ENCODE measurements around the gene TOMM6. TPM values are rescaled to one million over a fixed set of nuclear protein-coding genes. Genes with fewer than 3 reads are reported as not detected.
A peak's percentile ranks its signal among the peaks of the same experiment; 100 is the strongest.

Gene TOMM6
- total RNA-seq, 2 donors from 2014 or later: 84.2 to 101 TPM

DNA sequence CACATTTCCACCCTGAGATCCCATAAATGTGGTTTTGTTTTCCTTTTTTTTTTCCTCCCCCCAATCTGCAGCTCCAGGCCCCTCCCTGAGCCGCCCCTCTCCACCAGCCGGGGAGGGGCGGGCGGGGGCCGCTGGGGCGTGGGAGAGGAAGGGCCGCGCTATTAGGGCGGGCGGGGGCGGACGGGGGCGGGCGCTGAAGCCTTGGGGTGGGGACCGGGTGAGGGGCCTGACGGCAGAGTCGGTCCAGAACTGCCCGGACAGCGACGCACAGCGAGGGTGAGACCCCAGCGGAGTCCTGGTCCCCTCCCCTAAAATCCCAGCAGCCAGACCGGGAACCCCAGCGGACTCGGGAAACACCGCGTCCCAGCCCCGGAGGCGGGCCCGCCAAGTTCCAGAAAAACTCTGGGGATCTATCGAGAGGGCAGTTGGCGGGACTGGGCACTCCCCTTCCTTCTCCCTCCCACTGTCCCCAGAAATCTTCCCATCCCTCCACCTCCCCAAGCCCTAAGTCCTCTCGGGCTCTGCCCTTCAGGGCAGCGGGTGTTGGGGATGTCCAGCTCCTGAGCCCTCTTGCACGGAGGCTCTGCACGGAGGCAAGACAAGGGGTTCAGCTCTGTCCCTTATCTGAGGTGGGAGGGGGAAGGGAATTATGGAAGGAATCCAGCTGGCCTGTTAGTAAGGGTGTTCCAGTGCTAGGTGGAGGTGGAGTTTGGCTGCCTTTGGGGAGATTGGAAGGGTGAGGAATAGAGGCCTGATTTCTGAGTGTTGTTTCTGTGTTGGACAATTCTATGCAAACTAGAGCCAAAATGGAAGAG is 6.7 kb upstream of the TOMM6 start, which contains the start of gene PRICKLE4:
Gene PRICKLE4, plus strand, starts transcription at position 232 of the 815 bp plus-strand sequence. CDS start 2,692 bp downstream, outside the sequence.
- DNase-seq (ENCODE audit: low spot score): peak; percentile 86
- intact Hi-C loops (cut with DNase I): loop anchor here (1.0 to 10.0 kb wide), 3 partner anchors 154 to 264 kb away; no protein-coding TSS in a partner anchor

GRCh38 chr6:41781366-41781730 is 6.1 kb upstream of the TOMM6 start:
- intact Hi-C loops (cut with DNase I): loop anchor here (5.0 to 10.0 kb wide), 2 partner anchors 153 to 261 kb away; no protein-coding TSS in a partner anchor
- no peak for DNase-seq (ENCODE audit: low spot score)

DNA sequence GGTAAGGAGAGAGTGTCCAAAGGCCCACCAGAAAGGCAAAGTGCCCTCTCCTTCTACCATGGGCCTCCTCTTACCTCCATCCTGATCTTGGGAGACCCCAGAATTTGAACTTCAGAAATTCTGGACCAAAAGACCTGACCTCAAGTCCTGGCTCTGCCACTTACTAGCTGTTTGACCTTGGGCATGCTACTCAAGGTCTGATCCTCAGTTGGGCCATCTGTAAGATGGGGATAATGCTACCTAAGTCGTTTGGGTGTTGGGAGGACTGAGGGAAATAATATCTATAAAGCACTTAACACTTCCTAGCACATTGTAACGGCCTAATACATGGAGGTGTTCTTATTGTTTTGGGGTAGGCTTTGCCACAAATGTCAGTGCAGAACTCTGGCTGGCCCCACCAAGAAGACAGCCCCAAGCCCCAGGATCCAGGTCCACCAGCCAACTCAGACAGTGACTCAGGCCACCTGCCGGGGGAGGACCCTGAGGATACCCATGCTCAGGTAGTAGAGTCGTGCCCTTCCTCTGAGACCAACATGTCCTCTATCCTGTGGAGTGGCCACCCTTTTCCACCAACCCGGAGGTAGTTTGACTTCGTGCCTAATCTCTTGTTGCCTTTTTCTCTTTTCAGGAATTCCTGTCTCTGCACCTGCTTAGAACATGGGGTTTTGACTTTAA is 4.3 kb upstream of the TOMM6 start:
- no peak for DNase-seq (ENCODE audit: low spot score)
- intact Hi-C loops (cut with DNase I): loop anchor here (5.0 to 10.0 kb wide), 2 partner anchors 152 to 259 kb away; no protein-coding TSS in a partner anchor

GRCh38 chr6:41784581-41785171 is 2.8 kb upstream of the TOMM6 start:
- intact Hi-C loops (cut with DNase I): loop anchor here (5.0 to 10.0 kb wide), 2 partner anchors 150 to 258 kb away; no protein-coding TSS in a partner anchor
- no peak for DNase-seq (ENCODE audit: low spot score)

- intact Hi-C loops (cut with DNase I): loop anchor here in 1 of 2 donors (10.0 kb wide), 1 partner anchor 150 kb away; no protein-coding TSS in a partner anchor
- DNase-seq (ENCODE audit: low spot score): no peak
Measured at GRCh38 chr6:41785254-41785653, 2.2 kb upstream of the TOMM6 start.

GRCh38 chr6:41785689-41786450 is 1.6 kb upstream of the TOMM6 start:
- intact Hi-C loops (cut with DNase I): loop anchor here in 1 of 2 donors (10.0 kb wide), 1 partner anchor 149 kb away; no protein-coding TSS in a partner anchor
- no peak for DNase-seq (ENCODE audit: low spot score)

DNA sequence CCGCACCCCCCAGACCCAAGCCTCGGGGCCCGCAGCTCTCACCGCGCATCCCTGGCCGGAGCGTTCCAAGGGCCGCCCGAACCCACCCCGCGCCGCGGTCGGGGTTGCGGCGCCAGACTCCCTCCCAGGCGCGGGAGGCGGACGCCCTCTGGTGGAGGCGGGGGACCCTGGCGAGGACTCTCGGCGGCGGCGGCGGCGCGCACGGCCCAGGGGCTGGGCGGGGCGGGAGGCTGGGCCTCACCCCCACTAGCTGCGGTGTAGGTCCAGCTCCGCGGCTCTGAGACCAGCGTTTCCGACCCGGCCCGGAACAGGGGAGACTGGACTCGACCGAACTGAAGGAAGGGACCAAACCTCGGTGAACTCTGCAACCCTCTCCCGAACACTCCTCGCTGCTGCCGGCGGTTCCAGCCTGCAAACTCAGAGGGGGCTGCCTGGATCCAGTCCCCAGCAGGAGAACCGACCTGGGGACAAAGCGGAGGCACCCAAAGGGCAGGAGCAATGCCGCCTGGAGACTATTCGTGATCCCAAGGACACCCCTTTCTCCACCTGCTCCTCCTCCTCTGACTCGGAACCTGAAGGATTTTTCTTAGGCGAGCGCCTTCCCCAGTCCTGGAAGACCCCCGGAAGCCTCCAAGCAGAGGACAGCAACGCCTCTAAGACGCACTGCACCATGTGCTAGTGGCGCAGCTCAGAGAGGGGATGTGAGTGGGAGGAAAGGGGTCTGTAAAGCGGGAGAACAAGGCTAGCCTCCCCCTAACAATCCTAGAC is 859 bp upstream of the TOMM6 start:
- DNase-seq (ENCODE audit: low spot score): peak; percentile 96
- intact Hi-C loops (cut with DNase I): loop anchor here in 1 of 2 donors (10.0 kb wide), 1 partner anchor 148 kb away; no protein-coding TSS in a partner anchor

DNA sequence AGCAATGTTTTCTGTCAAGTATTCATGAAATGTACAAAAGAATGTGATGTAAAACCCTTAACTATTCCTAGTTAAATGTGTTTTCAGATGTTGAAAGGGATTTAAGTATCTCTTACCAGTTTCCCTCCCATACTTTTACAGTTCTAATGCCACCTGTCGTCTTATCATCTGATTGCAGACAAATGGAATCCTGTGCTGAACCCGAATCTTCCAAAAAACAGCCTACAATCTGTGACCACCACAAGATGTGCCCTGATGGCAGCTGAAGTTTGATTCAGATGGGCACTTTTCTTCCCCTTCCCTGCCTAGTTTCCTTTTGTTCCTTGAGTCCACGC is 1.9 kb downstream of the TOMM6 start:
- intact Hi-C loops (cut with DNase I): loop anchor here in 1 of 2 donors (10.0 kb wide), 1 partner anchor 145 kb away; no protein-coding TSS in a partner anchor

GRCh38 chr6:41790045-41790444 is 2.6 kb downstream of the TOMM6 start:
- intact Hi-C loops (cut with DNase I): no loop called here
- no peak for DNase-seq (ENCODE audit: low spot score)

More for the DNA sequence above, 1.9 kb downstream of the TOMM6 start:
- DNase-seq (ENCODE audit: low spot score): no peak

DNA sequence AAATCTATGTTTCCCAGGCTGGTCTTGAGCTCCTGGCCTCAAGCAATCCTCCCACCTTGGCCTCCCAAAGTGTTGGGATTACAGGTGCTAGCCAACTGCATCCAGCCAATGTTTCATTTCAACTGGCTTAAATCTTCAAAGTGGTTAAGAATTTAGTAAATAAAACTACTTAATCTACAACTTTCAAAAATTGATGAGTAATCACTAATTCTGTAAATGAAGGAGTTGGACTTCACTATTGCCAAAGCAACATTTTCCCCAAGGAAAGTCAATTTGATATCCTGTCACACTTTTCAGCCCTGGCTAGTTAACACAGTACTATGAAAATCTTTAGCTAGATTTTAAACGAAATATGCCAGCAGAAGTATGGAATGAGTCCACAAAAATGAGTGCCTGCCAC is 3.8 kb downstream of the TOMM6 start:
- no peak for DNase-seq (ENCODE audit: low spot score)
- intact Hi-C loops (cut with DNase I): no loop called here

GRCh38 chr6:41791984-41792383 is 4.5 kb downstream of the TOMM6 start:
- DNase-seq (ENCODE audit: low spot score): no peak
- intact Hi-C loops (cut with DNase I): no loop called here

DNA sequence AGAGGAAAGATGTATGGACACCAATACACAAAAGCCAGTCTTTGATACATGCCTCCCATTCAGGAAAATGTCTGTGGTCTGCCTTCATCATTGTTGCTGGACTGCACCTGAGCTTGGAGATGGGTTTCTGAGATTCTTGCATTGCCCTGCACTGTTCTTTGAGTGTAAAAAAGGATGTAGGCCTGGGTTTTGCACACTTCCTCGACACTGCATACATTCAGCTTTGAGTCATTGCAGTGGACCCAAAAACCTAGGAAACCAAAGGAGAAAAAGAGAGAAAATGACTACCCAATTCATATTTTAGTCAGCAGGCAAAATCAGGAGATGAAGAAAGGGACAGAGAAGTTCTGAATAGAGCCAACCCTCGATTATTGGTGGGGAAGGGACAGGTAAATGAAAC is 9.0 kb downstream of the TOMM6 start:
- DNase-seq (ENCODE audit: low spot score): no peak
- intact Hi-C loops (cut with DNase I): no loop called here

- intact Hi-C loops (cut with DNase I): no loop called here
- no peak for DNase-seq (ENCODE audit: low spot score)
Measured at GRCh38 chr6:41798901-41799558, 11.5 kb downstream of the TOMM6 start.

GRCh38 chr6:41799559-41799911 is 12.0 kb downstream of the TOMM6 start:
- intact Hi-C loops (cut with DNase I): no loop called here
- no peak for DNase-seq (ENCODE audit: low spot score)

- DNase-seq (ENCODE audit: low spot score): no peak
Measured at GRCh38 chr6:41801380-41801779, 13.9 kb downstream of the TOMM6 start.

GRCh38 chr6:41805830-41806774 is 18.6 kb downstream of the TOMM6 start:
- DNase-seq (ENCODE audit: low spot score): no peak
- intact Hi-C loops (cut with DNase I): loop anchor here in 1 of 2 donors (2.0 kb wide), 1 partner anchor 31 kb away; no protein-coding TSS in a partner anchor

More at GRCh38 chr6:41801380-41801779, 13.9 kb downstream of the TOMM6 start:
- intact Hi-C loops (cut with DNase I): no loop called here

GRCh38 chr6:41811095-41811494 is 23.6 kb downstream of the TOMM6 start:
- no peak for DNase-seq (ENCODE audit: low spot score)
- intact Hi-C loops (cut with DNase I): no loop called here
